NOMO-1 (cell line): ENCODE data around the gene HKDC1.

Source experiments
- DNase-seq, 2 experiments: peaks; one replicate each; lab custom pipeline; 2025; ENCODE audit not compliant: unreplicated experiment in 2 of 2; lab: John Stamatoyannopoulos, UW

HKDC1 gene

DNA sequence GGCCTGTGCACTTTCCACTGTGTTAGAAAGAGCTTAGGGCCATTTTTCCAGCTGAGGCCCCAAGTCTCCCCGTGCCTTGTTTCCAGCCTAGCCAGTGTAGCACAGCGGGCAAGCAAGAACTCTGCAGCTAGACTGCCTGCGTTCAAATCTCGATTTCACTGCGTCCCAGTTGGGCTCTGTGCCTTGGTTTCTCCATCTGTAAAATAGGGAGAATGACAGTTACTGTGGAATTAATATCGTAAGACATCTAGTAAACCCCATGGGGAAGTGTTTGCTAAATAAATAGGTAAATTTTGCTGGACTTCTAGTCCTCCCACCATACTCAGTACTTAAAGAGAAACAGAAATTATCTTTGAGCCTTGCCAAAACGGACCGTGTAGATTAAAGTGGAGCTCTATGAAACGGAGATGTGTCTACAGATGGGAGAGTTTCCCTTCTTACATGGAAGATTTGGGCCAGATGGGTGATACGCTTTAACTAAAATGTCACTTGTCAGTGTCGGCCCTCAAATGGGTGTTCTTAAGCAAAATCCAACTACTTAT is 3.5 kb upstream of the HKDC1 start:
- DNase-seq = no peak

DNA sequence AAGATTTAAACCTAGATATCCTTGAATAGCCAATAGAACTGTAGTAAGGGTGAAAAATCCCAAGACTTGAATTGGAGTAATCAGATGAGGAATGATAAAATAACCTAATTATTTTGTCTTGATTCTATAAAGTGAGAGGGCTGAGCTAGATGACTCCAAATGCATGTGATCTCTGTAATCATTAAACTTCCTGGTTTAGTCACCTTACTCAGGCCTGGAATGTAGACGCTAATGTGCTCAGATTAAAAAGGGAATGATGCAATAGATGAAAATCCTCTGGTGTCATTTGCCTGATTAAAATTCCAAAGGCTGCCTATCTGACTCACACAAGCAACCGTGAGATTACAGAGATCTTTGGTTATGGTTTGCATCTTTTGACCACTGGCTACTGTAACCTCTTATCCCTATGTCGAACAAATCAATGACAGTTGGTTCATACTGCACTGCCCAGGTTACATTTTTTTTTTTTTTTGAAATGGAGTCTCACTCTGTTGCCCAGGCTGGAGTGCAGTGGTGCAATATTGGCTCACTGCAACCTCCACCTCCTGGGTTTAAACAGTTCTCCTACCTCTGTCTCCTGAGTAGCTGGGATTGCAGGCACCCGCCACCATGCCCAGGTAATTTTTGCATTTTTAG is 2.9 kb upstream of the HKDC1 start:
- no peak for DNase-seq

DNA sequence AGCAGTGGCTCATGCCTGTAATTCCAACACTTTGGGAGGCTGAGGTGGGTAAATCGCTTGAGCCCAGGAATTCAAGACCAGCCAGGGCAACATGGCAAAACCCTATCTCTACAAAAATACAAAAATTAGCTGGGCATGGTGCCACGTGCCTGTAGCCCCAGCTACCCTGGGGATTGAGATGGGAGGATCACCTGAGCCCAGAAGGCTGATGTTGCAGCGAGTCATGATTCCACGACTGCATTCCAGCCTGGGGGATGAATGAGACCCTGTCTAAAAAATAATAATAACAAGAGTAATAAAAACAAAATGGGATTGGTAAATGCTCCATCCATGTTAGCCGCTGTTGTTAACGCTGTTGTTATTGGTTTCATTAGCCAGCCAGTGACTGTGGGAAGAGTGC is 1.3 kb upstream of the HKDC1 start:
- no peak for DNase-seq

DNA sequence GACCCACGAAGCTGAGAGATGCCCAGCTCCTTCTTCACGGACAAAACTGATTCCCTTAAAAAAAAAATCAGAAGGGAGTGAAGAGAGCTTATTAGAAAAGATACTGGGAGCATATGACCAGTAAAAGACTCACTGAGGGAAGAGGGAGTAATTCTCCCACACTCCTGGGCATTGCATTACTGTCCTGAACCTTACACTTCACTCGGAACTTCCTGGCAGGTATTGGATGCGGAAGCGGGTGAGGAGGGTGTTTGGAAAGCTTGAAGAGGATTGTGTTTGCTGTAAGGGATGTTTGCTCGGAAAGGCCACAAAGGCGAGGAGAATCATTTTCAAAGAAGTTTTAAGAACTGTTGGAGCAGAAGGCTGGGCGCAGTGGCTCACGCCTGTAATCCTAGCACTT is 375 bp downstream of the HKDC1 start:
- DNase-seq = no peak

DNA sequence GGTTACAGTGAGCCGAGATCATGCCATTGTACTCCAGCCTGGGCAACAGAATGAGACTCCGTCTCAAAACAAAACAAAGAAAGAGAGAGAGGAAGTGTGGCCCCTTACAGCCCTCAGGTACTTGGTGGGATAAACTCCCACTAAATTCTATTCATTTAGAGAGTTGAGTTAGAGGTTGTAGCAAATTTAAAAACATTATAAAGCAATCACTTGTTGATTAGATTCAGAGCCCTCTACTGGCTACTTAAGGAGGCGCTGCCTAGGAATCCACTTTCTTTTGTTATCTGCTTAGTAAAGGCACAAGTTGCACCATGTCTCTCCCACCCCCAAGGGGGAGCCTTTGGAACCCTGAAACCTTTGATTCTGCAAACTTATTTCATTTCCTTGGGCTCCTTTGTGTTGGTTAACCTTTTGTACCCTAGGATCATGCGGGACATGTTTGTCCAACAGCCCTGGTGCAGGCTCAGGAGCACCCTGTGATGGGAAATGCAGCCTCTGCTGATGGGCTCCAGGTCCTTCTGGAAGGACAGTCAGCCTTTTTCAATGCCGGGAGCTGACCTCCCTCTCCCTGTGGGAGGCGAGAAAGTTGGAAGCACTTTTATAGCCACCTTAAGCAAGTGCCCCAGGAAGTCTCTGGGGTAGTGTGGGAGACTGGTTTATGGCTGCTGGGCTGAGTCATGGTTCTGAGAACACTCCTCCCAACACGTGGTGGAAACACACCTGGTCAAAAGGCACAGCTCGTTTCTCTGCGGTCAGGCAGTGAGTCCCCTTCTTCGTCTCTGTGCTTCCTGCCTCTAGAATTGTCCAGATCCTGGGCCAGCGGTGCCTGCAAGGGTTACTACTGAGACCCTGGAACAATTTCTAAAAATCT is 2.3 kb downstream of the HKDC1 start:
- DNase-seq = peak; percentile 22 to 74

DNA sequence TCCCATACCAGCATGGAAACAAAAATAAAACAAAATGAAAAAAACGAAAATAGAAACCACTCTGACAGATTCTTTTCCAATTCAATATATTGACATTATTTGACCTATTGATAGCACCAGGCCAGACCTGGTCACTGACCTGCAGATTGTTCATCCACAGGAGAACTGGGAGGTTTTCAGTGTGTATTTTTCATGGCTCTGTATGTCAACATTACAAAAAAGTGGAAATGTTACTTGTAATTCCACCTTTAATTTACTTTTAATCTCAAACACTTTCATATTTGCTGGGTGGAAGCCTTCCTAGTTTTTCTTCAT is 2.9 kb downstream of the HKDC1 start:
- DNase-seq = no peak

DNA sequence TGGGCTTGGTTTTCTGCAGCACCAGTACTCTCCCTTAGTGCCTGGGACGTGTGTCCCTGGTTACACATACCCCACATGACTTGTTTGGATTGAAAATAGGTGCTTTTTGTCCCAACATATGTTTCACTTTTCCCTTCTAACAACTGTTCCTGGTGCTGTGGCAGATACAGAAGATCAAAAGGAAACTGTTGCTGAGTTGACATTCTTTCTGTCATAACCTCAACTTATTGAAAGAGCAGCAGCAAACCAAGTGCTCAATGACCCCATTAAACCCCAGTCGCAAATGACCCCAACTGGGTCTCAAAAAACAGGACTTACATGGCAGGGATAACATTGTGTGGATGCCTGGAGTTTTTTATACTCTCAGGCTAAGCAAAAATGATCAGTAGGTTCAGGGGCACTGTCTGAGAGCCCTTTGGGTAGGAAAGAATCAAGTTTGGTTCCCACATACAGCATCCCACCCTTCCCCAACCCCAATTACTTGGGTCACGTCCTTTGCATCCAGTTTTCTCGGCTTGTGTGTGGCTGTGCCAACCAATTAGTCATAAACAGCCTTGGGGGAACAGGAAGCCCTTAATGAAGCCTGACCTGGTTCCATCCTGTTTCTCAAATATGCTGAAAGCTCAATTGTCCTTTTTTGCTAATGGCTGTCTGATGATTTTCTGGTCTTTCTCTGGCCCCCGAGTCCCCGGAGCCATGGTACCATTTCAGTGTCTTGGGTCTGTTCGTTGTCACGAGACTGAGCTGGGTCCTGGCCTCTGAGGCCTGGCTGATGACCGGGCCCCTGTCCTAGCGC is 4.9 kb downstream of the HKDC1 start:
- peak; percentile 6 to 12 for DNase-seq

DNA sequence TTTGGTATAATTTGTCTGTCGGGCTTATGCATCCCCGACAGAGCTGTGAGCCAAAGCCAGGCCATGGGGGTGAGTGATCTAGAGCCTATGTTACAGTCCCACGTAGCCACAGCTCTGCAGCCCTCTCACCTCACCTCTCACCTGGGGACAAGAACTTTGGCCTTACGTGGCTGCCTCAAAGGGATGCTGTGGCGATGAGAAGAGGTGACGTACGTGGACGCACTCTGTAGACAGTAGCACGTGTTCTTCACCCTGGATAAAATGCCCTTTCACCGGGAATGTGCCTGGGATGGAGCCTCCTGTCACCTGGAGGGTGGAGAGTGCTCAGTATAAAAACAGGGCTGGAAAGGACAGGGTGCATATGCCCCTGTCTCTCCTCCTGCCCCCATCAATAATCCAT is 5.5 kb downstream of the HKDC1 start:
- DNase-seq = no peak

DNA sequence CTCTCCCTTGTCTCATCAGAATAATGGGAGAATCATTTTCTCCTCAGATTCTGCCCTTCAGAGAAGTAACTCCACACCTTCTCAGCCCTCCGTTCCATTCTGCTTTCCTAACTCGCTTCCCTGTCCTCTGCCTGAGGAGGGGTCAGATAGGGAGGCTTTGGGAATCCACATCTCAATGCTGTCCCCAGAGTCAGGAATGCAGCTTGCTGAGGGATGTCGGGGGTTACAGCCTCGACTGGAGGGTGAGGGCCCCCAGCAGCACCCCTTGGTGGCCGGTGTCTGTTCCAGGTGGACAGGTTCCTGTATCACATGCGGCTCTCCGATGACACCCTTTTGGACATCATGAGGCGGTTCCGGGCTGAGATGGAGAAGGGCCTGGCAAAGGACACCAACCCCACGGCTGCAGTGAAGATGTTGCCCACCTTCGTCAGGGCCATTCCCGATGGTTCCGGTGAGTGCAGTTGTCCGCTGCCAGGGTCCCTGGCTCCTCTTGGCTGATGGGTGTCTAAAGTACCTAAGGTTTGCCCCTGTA is 6.9 kb downstream of the HKDC1 start:
- DNase-seq = no peak

DNA sequence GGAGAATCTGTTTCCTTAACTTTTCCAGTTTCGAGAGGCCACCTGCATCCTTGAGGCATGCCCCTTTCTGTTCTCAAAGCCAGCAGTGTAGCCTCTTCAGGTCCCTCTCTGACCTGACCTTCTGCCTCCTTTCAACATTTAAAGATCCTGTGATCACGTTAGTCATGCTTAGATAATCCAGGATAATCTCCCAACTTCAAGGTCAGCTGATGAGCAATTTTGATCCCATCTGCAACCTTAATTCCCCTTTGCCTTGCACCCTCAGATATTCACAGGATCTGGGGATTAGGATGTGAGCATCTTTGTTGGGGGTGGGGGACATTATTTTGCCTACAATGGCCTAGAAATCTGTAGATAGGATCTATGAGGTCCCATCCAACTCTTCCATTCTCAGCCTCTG is 8.0 kb downstream of the HKDC1 start:
- DNase-seq = no peak

DNA sequence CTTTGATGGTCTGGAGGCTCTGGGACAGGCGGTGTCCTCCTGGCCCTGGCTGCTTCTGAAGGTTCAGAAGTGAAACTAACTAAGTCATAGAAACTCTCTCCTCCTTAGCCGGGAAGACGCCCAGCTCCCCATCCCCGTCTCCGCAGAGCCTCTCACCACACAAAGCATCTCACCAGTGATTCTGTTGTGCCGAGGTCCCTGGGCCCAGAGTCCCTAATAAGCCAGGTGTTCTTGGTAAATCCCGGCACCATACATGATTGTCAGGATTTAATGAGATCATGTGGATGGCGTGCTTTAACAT is 9.4 kb downstream of the HKDC1 start:
- DNase-seq = no peak

DNA sequence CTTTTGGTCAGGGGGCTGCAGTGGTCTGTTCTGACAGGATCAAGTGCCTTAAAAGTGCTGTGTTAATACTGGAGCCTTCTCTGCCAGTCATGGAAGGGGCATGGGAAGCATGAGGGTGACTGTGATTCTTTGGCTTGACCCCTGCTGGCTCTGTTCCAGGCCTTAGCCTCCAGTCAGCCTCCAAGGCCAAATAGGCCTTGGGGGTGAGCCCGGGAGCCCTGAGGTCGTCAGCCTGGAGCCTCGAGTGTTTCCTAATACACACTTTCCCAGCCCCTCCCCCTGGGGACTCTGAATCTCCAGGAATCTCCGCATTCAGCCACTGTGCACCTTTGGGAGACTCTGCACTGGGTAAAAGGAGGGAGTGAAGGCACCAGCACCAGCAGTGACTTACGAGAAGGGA is 10.0 kb downstream of the HKDC1 start:
- DNase-seq = no peak

DNA sequence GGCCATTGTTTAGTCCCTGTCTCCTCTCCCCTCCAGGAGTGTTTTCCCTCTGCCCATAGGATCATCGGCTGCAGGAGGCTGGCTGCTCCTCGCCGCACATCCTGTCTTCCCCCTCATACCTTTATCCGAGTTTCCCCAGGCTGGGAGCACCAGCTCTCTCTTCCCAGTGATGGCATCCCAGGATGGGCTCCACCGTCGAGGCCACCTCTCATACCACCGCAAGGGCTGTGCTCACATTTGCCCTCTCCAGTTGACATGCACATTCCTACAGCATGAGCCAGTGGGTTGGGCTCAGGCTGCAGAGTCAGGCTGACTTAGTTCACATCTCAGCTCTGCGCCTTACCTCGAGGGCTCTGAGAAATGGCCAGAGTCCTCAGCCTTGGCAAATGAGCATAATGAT is 12.1 kb downstream of the HKDC1 start:
- DNase-seq = no peak

DNA sequence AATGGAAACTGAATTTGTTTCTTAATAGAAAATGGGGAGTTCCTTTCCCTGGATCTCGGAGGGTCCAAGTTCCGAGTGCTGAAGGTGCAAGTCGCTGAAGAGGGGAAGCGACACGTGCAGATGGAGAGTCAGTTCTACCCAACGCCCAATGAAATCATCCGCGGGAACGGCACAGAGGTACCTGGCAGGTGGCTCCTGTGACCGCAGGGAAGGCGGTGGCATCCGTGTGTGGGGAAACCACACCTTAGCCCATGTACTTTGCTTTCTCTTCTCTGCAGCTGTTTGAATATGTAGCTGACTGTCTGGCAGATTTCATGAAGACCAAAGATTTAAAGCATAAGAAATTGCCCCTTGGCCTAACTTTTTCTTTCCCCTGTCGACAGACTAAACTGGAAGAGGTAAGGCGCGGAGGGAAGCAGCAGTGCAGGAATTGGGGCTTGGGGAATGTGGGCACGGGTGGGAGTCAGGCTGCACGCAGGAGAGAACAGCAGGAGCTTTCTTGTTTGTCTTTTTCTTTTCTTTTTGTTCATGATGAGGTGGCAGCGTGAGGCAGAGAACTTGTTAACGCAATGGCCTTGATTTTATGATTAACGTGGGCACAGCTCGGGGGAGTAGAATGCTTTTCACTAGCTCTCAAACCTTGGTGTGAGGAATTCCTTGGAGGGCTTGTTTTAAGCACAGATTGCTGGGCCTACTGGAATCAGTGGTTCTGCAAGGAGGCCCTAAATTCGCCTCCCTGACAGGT is 12.8 kb downstream of the HKDC1 start:
- DNase-seq = no peak

DNA sequence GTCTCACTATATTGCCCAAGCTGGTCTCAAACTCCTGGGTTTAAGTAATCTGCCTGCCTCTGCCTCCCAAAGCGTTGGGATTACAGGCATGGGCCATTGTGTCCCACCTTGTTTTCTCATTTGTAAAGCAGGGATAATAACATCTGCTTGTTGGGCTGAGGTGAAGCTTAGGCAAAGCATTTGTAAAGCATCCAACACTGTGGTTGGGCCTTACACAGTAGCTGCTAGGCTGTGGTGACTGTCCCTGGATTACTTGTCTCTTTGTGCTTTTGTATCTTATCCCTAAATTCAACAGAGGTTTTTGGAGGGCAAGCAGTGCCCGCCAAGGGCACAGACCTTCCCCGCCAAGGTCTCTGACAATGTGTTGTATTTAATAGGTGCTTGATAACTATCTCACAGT is 14.3 kb downstream of the HKDC1 start:
- no peak for DNase-seq

DNA sequence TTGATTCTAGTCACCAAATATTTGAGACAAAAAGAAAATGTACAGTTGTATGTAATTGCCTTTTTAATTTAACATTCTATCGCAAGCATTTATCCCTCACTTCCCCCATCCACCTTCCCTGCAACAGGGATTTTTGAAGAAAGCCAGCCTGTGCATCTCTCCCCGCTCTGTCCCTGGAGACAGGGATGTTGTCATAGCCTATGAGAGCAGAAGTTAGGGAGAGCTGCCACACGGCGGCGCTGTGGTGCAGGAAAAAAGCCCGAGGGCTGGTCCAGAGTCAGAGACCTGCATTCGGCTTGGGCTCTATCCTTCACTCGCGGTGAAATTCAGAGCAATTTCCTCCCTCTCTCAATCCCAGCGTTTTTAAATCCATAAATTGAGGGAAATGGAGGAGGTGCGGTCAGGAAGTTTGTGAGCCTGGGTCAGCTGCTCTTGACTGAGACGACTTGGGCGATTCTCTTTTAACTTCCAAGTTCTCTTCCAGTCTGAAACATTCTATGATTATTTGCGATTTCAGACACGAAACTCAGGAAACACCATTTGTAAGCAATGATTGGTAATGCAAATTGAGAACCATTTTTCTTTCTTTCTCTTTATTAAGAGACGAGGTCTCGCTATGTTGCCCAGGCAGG is 17.5 kb downstream of the HKDC1 start:
- peak; percentile 60 to 67 for DNase-seq

DNA sequence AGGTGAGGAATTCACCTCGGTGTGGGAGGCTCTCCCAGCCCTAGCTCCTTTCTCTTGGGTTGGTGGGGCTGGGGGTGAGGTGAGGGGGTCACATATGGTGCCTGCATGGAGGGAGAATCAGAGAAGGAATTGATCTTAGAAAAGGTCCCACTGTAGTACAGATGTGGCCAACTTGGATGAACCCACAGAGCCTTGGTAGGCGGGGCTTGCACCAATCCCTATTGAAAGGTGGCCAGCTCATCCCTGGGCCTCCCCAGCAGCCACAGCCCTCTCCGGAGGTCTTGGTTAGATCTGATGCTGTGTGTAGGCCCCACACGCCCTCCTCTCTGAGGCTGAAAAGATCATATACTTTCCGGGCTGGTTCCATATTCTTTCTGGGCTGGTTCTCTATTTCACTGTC is 19.0 kb downstream of the HKDC1 start:
- no peak for DNase-seq

DNA sequence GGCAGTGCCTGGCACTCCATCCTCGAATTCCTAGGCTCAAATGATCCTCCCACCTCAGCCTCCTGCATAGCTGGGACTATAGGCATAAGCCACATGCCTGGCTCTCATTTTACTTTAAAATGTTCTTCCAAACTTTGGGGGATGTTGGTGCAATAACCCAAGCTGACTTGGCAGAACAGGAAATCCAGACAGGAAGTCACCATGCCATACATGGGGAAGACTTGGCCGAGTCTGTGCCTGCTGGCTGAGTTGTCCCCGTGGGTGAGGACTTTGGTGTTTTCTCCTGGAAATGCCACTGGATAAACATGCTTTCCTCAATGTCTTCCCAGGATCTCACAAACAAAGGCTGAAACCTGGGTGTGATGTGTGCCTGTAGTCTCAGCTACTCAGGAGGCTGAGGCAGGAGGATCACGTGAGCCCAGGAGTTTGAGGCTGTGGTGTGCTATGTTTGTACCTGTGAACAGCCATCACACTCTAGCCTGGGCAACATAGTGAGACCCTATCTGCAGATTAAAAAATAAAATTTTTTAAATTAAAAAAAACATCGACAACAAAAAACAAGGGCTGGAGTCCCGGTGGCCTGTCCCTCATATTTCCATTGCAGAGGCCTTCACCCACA is 19.8 kb downstream of the HKDC1 start:
- no peak for DNase-seq

DNA sequence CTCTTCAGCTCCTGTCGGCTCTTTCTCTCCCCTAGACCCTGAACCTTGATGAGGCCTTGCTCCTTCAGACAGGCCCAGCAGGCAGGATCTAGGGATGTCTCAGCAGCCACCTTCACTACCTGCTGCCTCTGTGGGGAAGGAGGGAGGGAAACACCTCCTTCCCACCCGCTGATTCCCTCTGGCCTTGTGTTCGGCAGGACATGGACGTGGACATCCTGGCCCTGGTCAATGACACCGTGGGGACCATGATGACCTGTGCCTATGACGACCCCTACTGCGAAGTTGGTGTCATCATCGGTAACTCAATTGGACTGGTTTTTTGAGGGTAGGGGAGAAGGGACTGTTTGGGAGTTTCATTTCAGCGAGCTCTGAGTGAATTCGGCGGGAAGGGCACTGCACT is 20.3 kb downstream of the HKDC1 start:
- DNase-seq = no peak

DNA sequence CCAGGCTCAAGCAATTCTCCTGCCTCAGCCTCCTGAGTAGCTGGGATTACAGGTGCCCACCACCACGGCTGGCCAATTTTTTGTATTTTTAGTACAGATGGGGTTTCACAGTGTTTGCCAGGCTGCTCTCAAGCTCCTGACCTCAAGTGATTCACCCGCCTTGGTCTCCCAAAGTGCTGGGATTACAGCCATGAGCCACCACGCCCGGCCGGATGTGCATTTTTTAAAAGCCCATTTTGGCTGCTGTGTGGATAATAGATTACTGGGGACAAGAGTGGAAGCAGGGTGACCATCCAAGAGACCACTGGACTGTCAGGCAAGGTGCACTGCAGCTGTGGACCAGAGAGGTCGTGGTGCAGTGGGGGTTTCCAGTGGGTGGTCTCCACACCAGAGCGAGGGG is 21.4 kb downstream of the HKDC1 start:
- no peak for DNase-seq
